GM19035 (cell line): ENCODE results near the gene ANO2.
"Not testable (repeated sequence)": the region's sequence is repeated elsewhere in the genome, so short reads cannot be mapped to it uniquely, and the experiment has no call there.

Experiments used
- ATAC-seq: cut with Tn5 transposase; IDR thresholded peaks from one replicate; pipeline ENCODE4 v1.9.1; 2021; ENCODE audit not compliant: unreplicated experiment

ANO2 gene

GRCh38 chr12:5830111-5830510 lies 114.9 kb downstream of the ANO2 start:
- ATAC-seq = no peak

- ATAC-seq = no peak
Observed at GRCh38 chr12:5827591-5827990, 117.5 kb downstream of the ANO2 start.

GRCh38 chr12:5825761-5826160 lies 119.3 kb downstream of the ANO2 start:
- ATAC-seq = not testable (repeated sequence)

- not testable (repeated sequence) for ATAC-seq
Observed at GRCh38 chr12:5818877-5819276, 126.2 kb downstream of the ANO2 start.

- ATAC-seq = no peak
Observed at GRCh38 chr12:5817246-5817645, 127.8 kb downstream of the ANO2 start.

GRCh38 chr12:5809586-5809985 lies 135.5 kb downstream of the ANO2 start:
- ATAC-seq = no peak

- ATAC-seq = no peak
Observed at GRCh38 chr12:5808981-5809380, 136.1 kb downstream of the ANO2 start.

- no peak for ATAC-seq
Observed at GRCh38 chr12:5807514-5808219, 137.4 kb downstream of the ANO2 start.

- ATAC-seq = no peak
Observed at GRCh38 chr12:5807090-5807414, 138.0 kb downstream of the ANO2 start.

- no peak for ATAC-seq
Observed at GRCh38 chr12:5806371-5807089, 138.5 kb downstream of the ANO2 start.

- ATAC-seq = no peak
Observed at GRCh38 chr12:5803532-5803931, 141.5 kb downstream of the ANO2 start.

- ATAC-seq = no peak
Observed at GRCh38 chr12:5798242-5799015, 146.6 kb downstream of the ANO2 start.

- ATAC-seq = no peak
Observed at GRCh38 chr12:5797661-5798060, 147.4 kb downstream of the ANO2 start.

- no peak for ATAC-seq
Observed at GRCh38 chr12:5796959-5797225, 148.2 kb downstream of the ANO2 start.

- ATAC-seq = no peak
Observed at GRCh38 chr12:5796171-5796958, 148.7 kb downstream of the ANO2 start.

GRCh38 chr12:5794156-5794555 lies 150.9 kb downstream of the ANO2 start:
- ATAC-seq = no peak

- ATAC-seq = no peak
Observed at GRCh38 chr12:5792343-5792742, 152.7 kb downstream of the ANO2 start.

GRCh38 chr12:5789469-5789968 lies 155.5 kb downstream of the ANO2 start:
- no peak for ATAC-seq

- no peak for ATAC-seq
Observed at GRCh38 chr12:5787828-5788227, 157.2 kb downstream of the ANO2 start.

- no peak for ATAC-seq
Observed at GRCh38 chr12:5785601-5786000, 159.5 kb downstream of the ANO2 start.

- no peak for ATAC-seq
Observed at GRCh38 chr12:5784462-5785130, 160.5 kb downstream of the ANO2 start.
